GM13977 (cell line): ENCODE data around the gene GPATCH3.

Source experiments
- DNase-seq: peaks from one replicate; pipeline ENCODE4 v3.0.0; 2012; ENCODE audit warnings: low spot score
- CTCF ChIP-seq: IDR thresholded peaks from 2 replicates; pipeline ENCODE4 v1.5.1; 2012; ENCODE audit warnings: mild to moderate bottlenecking, control low read depth; ENCODE audit not compliant: insufficient read depth; ENCODE audit errors: extremely low read depth, missing control alignments
- in situ Hi-C: fragments of 300-500 bp; cut with MboI; formaldehyde crosslinking; loops from one replicate; pipeline ENCODE4 v1.12.0; 2022; ENCODE audit warnings: low sequenced_read_pairs, low pct_unique_long_range_greater_than_20kb, mixed read lengths, inconsistent platforms; ENCODE audit not compliant: unreplicated experiment

Gene GPATCH3

GRCh38 chr1:26922901-26923300 lies 22.6 kb upstream of the GPATCH3 start:
- DNase-seq, result no peak
- no peak for TF ChIP-seq CTCF
- in situ Hi-C loops, result no loop called here

- no peak for DNase-seq
- TF ChIP-seq CTCF, result no peak
- in situ Hi-C loops, result no loop called here
Observed at GRCh38 chr1:26922431-26922729, 22.1 kb upstream of the GPATCH3 start.

- peak; percentile 96 for DNase-seq
- in situ Hi-C loops, result no loop called here
- no peak for TF ChIP-seq CTCF
Observed at GRCh38 chr1:26921540-26922430, 21.5 kb upstream of the GPATCH3 start, which contains the start of gene NUDC. TSS of gene NUDC (plus strand) at chr1:26921743. CDS start at chr1:26921849, 106 bp downstream.

GRCh38 chr1:26921126-26921539 lies 20.9 kb upstream of the GPATCH3 start:
- TF ChIP-seq CTCF, result no peak
- no peak for DNase-seq
- in situ Hi-C loops, result no loop called here

- no peak for DNase-seq
- in situ Hi-C loops, result no loop called here
- no peak for TF ChIP-seq CTCF
Observed at GRCh38 chr1:26915204-26915842, 15.1 kb upstream of the GPATCH3 start.

GRCh38 chr1:26913754-26914619 lies 13.7 kb upstream of the GPATCH3 start, which contains the start of gene NR0B2:
TSS of gene NR0B2 (minus strand) at chr1:26913975. CDS start at chr1:26913940, 35 bp downstream.
- no peak for DNase-seq
- in situ Hi-C loops, result no loop called here
- TF ChIP-seq CTCF, result no peak
